ENCODE measurements around the gene HSPB9. TPM values are rescaled to one million over a fixed set of nuclear protein-coding genes. Genes with fewer than 3 reads are reported as not detected.

HSPB9 gene
- total RNA-seq, 1 experiment from 2014 or later, result 0.46 TPM

DNA sequence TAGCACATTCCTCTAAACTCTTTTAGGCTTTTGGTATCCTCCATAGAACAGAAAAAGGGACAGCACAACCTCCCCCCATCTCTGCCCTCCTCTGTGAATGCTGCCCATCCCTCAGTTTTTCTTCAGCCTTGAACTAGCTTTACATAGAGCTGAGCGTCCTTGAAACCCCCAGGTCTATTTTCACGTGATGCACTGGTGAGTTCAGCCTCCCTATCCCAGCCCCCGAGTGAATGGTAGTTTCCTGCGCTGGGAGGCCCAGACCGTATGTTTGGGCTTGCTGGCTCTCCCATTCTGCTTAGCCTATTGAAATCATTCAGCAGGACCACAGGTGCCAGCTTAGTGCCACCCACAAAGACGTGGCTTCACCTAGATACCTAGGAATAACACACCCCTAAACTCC, 46.8 kb upstream of the HSPB9 start (continued):
- TF ChIP-seq, protein P1, sequence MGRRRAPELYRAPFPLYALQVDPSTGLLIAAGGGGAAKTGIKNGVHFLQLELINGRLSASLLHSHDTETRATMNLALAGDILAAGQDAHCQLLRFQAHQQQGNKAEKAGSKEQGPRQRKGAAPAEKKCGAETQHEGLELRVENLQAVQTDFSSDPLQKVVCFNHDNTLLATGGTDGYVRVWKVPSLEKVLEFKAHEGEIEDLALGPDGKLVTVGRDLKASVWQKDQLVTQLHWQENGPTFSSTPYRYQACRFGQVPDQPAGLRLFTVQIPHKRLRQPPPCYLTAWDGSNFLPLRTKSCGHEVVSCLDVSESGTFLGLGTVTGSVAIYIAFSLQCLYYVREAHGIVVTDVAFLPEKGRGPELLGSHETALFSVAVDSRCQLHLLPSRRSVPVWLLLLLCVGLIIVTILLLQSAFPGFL (CRISPR knock-in tag; IDR thresholded peaks at IDR 0.05; ENCODE audit: borderline replicate concordance), result no peak
- TF ChIP-seq ZNF219 (CRISPR knock-in tag; IDR thresholded peaks at IDR 0.05; ENCODE audit: borderline replicate concordance) (no peak), ETV6 (CRISPR knock-in tag; IDR thresholded peaks at IDR 0.05) (no peak), OVOL2 (CRISPR knock-in tag; IDR thresholded peaks at IDR 0.05; ENCODE audit: borderline replicate concordance) (no peak), RORB (CRISPR knock-in tag; IDR thresholded peaks at IDR 0.05) (no peak), NR1H2 (CRISPR knock-in tag; IDR thresholded peaks at IDR 0.05) (no peak), PRRX2 (CRISPR knock-in tag; IDR thresholded peaks at IDR 0.05) (no peak), ATF1 (CRISPR knock-in tag; IDR thresholded peaks at IDR 0.05) (no peak)
- TF ChIP-seq, protein P2, sequence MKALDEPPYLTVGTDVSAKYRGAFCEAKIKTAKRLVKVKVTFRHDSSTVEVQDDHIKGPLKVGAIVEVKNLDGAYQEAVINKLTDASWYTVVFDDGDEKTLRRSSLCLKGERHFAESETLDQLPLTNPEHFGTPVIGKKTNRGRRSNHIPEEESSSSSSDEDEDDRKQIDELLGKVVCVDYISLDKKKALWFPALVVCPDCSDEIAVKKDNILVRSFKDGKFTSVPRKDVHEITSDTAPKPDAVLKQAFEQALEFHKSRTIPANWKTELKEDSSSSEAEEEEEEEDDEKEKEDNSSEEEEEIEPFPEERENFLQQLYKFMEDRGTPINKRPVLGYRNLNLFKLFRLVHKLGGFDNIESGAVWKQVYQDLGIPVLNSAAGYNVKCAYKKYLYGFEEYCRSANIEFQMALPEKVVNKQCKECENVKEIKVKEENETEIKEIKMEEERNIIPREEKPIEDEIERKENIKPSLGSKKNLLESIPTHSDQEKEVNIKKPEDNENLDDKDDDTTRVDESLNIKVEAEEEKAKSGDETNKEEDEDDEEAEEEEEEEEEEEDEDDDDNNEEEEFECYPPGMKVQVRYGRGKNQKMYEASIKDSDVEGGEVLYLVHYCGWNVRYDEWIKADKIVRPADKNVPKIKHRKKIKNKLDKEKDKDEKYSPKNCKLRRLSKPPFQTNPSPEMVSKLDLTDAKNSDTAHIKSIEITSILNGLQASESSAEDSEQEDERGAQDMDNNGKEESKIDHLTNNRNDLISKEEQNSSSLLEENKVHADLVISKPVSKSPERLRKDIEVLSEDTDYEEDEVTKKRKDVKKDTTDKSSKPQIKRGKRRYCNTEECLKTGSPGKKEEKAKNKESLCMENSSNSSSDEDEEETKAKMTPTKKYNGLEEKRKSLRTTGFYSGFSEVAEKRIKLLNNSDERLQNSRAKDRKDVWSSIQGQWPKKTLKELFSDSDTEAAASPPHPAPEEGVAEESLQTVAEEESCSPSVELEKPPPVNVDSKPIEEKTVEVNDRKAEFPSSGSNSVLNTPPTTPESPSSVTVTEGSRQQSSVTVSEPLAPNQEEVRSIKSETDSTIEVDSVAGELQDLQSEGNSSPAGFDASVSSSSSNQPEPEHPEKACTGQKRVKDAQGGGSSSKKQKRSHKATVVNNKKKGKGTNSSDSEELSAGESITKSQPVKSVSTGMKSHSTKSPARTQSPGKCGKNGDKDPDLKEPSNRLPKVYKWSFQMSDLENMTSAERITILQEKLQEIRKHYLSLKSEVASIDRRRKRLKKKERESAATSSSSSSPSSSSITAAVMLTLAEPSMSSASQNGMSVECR (CRISPR knock-in tag; IDR thresholded peaks at IDR 0.05; ENCODE audit: borderline replicate concordance), result no peak
- TF ChIP-seq, protein P3, sequence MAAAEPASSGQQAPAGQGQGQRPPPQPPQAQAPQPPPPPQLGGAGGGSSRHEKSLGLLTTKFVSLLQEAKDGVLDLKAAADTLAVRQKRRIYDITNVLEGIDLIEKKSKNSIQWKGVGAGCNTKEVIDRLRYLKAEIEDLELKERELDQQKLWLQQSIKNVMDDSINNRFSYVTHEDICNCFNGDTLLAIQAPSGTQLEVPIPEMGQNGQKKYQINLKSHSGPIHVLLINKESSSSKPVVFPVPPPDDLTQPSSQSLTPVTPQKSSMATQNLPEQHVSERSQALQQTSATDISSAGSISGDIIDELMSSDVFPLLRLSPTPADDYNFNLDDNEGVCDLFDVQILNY (CRISPR knock-in tag; IDR thresholded peaks at IDR 0.05), result no peak
- TF ChIP-seq, protein P4, sequence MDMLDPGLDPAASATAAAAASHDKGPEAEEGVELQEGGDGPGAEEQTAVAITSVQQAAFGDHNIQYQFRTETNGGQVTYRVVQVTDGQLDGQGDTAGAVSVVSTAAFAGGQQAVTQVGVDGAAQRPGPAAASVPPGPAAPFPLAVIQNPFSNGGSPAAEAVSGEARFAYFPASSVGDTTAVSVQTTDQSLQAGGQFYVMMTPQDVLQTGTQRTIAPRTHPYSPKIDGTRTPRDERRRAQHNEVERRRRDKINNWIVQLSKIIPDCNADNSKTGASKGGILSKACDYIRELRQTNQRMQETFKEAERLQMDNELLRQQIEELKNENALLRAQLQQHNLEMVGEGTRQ (CRISPR knock-in tag; IDR thresholded peaks at IDR 0.05), result no peak
- TF ChIP-seq, protein P5, sequence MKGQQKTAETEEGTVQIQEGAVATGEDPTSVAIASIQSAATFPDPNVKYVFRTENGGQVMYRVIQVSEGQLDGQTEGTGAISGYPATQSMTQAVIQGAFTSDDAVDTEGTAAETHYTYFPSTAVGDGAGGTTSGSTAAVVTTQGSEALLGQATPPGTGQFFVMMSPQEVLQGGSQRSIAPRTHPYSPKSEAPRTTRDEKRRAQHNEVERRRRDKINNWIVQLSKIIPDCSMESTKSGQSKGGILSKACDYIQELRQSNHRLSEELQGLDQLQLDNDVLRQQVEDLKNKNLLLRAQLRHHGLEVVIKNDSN (CRISPR knock-in tag; IDR thresholded peaks at IDR 0.05), result no peak
- TF ChIP-seq, protein P6, sequence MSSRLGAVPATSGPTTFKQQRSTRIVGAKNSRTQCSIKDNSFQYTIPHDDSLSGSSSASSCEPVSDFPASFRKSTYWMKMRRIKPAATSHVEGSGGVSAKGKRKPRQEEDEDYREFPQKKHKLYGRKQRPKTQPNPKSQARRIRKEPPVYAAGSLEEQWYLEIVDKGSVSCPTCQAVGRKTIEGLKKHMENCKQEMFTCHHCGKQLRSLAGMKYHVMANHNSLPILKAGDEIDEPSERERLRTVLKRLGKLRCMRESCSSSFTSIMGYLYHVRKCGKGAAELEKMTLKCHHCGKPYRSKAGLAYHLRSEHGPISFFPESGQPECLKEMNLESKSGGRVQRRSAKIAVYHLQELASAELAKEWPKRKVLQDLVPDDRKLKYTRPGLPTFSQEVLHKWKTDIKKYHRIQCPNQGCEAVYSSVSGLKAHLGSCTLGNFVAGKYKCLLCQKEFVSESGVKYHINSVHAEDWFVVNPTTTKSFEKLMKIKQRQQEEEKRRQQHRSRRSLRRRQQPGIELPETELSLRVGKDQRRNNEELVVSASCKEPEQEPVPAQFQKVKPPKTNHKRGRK (CRISPR knock-in tag; IDR thresholded peaks at IDR 0.05; ENCODE audit: borderline replicate concordance), result no peak

DNA sequence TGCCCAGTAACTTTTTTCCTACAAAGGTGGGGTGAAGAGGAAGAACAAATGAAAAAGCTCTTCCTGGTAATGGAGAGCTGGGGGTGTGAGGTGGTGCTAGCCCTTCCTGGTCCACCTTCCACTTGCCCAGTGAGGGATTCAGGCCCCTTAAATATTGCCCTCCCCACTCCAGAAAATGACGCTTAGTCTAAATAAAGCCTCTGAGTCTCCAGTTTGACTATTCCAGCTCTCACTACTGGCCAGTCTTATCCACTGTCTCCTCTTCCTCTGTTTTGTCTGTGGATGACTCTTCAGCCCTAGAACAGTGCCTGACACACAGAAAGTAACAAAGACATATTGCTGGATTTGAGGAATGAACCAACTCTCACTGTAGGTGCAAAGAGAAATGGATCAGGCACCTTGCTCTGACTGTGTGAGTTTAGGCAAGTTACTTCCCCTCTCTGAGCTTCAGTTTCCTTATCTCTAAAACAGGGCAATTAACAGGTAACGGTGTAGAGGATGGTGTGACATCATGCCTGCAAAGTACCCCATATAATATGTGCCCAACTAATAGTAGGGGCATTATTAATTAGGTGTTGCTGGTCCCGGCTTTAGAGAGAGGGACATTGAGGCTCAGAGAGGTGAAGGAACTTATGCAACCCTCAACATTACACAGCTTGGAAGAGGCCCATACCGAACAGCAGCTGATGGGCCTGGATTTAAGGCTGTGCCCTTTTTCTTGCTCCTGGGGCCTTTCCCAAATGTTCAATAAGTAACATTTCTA, 45.6 kb upstream of the HSPB9 start:
- H3K4me3 Mint-ChIP-seq, result no peak overlapping the region

More for the DNA sequence above, 45.6 kb upstream of the HSPB9 start:
- ChIA-PET POLR2A (no interaction called here), CTCF (interaction anchor here (1.0 to 1.6 kb wide), 6 partner anchors 9 to 57 kb away, joined by 3 to 8 read pairs (median 3); partner anchors contain the start of gene NKIRAS2)
- DNase-seq (ENCODE audit: low spot score), result no peak
- Mint-ChIP-seq H3K9me3 (no peaks in the 10 kb centered on the region), H3K27me3 (ENCODE audit: low read depth) (peaks cover 9% of the 10 kb centered on the region), H3K36me3 (no peaks in the 10 kb centered on the region), H3K27ac (peak overlapping the region; percentile 26; the same call in 1 of the 2 replicates), H3K4me1 (peaks cover 7% of the 10 kb centered on the region; the same call in 1 of the 2 replicates)
- no peak for ATAC-seq
- TF ChIP-seq, protein P7, sequence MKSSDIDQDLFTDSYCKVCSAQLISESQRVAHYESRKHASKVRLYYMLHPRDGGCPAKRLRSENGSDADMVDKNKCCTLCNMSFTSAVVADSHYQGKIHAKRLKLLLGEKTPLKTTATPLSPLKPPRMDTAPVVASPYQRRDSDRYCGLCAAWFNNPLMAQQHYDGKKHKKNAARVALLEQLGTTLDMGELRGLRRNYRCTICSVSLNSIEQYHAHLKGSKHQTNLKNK (CRISPR knock-in tag; IDR thresholded peaks at IDR 0.05), result no peak
